SK-N-SH treated with all-trans-retinoic acid at 6 μM for 48 hours (cell line): ENCODE measurements around the gene MAPK10.

Experiments
- CSDC2 ChIP-seq: fragments of 250-450 bp; sonication (Bioruptor Pico); IDR thresholded peaks from 2 replicates; pipeline ENCODE4 v1.5.0; 2020; ENCODE audit warnings: mild to moderate bottlenecking, moderate library complexity
- GLIS3 ChIP-seq: fragments of 250-450 bp; sonication (Bioruptor Pico); IDR thresholded peaks from 2 replicates; pipeline ENCODE4 v1.5.0; 2020; ENCODE audit warnings: mild to moderate bottlenecking, moderate library complexity
- RARB ChIP-seq: fragments of 250-450 bp; sonication (Bioruptor Pico); IDR thresholded peaks from 2 replicates; pipeline ENCODE4 v1.8.0; 2021; ENCODE audit warnings: mild to moderate bottlenecking, moderate library complexity
- SNAI2 ChIP-seq: fragments of 250-450 bp; sonication (Bioruptor Pico); IDR thresholded peaks from 2 replicates; pipeline ENCODE4 v1.5.0; 2020; ENCODE audit warnings: mild to moderate bottlenecking, moderate library complexity
- TOX ChIP-seq: fragments of 250-450 bp; sonication (Bioruptor Pico); IDR thresholded peaks from 2 replicates; pipeline ENCODE4 v1.8.0; 2021; ENCODE audit warnings: mild to moderate bottlenecking, moderate library complexity, borderline replicate concordance
- ZC3H10 ChIP-seq: fragments of 250-450 bp; sonication (Bioruptor Pico); IDR thresholded peaks from 2 replicates; pipeline ENCODE4 v1.5.1; 2021; ENCODE audit warnings: mild to moderate bottlenecking, moderate library complexity
- ZFP3 ChIP-seq: fragments of 250-450 bp; sonication (Bioruptor Pico); IDR thresholded peaks from 2 replicates; pipeline ENCODE4 v1.5.0; 2020; ENCODE audit warnings: mild to moderate bottlenecking, moderate library complexity
- ZFP30 ChIP-seq: fragments of 450-650 bp; formaldehyde crosslinking; IDR thresholded peaks from 2 replicates; pipeline ENCODE4 v1.5.0; 2022; ENCODE audit warnings: mild to moderate bottlenecking, moderate library complexity
- ZNF70 ChIP-seq: fragments of 450-650 bp; formaldehyde crosslinking; IDR thresholded peaks from 2 replicates; pipeline ENCODE4 v1.5.0; 2020; ENCODE audit warnings: mild to moderate bottlenecking, moderate library complexity
- ZNF8 ChIP-seq: fragments of 450-650 bp; formaldehyde crosslinking; IDR thresholded peaks from 2 replicates; pipeline ENCODE4 v1.5.0; 2020; ENCODE audit warnings: mild to moderate bottlenecking, moderate library complexity
- TF ChIP-seq, protein P1 (sequence below): fragments of 250-450 bp; sonication (Bioruptor Pico); IDR thresholded peaks from 2 replicates; pipeline ENCODE4 v1.8.0; 2020; ENCODE audit warnings: mild to moderate bottlenecking, moderate library complexity, borderline replicate concordance
- TF ChIP-seq, protein P2 (sequence below): fragments of 250-450 bp; sonication (Bioruptor Pico); IDR thresholded peaks from 2 replicates; pipeline ENCODE4 v1.8.0; 2021; ENCODE audit warnings: low read depth, mild to moderate bottlenecking, moderate library complexity, borderline replicate concordance

DNA sequence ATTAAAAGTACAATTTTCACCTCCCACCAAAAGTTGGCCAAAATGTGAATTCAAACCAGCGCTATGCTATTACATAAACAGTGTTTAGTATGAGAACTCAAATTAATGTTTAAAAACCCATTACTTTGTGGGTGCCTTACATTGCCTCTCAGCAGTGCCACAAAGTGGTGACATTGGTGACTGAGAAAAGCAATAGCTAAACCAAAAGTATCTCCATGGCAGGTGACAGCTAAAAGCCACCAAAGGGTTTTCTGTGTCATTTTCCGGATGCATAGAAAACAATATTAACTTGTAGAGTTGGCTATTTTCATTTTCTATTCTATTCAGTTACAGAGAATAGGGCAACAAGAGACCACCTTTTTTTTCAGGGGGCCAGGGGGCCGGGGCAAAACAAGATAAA, 261.2 kb downstream of the MAPK10 start:
- TF ChIP-seq GLIS3 (CRISPR knock-in tag) (no peak), CSDC2 (no peak), ZFP3 (no peak), ZFP30 (CRISPR knock-in tag) (no peak), ZNF8 (CRISPR knock-in tag) (no peak), RARB (CRISPR knock-in tag) (no peak), TOX (CRISPR knock-in tag) (no peak), ZC3H10 (no peak), SNAI2 (CRISPR knock-in tag) (no peak), ZNF70 (CRISPR knock-in tag) (no peak)
- TF ChIP-seq, protein P1, sequence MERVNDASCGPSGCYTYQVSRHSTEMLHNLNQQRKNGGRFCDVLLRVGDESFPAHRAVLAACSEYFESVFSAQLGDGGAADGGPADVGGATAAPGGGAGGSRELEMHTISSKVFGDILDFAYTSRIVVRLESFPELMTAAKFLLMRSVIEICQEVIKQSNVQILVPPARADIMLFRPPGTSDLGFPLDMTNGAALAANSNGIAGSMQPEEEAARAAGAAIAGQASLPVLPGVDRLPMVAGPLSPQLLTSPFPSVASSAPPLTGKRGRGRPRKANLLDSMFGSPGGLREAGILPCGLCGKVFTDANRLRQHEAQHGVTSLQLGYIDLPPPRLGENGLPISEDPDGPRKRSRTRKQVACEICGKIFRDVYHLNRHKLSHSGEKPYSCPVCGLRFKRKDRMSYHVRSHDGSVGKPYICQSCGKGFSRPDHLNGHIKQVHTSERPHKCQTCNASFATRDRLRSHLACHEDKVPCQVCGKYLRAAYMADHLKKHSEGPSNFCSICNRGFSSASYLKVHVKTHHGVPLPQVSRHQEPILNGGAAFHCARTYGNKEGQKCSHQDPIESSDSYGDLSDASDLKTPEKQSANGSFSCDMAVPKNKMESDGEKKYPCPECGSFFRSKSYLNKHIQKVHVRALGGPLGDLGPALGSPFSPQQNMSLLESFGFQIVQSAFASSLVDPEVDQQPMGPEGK (CRISPR knock-in tag), result no peak
- TF ChIP-seq, protein P2, sequence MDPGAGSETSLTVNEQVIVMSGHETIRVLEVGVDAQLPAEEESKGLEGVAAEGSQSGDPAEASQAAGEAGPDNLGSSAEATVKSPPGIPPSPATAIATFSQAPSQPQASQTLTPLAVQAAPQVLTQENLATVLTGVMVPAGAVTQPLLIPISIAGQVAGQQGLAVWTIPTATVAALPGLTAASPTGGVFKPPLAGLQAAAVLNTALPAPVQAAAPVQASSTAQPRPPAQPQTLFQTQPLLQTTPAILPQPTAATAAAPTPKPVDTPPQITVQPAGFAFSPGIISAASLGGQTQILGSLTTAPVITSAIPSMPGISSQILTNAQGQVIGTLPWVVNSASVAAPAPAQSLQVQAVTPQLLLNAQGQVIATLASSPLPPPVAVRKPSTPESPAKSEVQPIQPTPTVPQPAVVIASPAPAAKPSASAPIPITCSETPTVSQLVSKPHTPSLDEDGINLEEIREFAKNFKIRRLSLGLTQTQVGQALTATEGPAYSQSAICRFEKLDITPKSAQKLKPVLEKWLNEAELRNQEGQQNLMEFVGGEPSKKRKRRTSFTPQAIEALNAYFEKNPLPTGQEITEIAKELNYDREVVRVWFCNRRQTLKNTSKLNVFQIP, result no peak
